ENCODE results near the gene HCAR3.

HCAR3 gene

DNA sequence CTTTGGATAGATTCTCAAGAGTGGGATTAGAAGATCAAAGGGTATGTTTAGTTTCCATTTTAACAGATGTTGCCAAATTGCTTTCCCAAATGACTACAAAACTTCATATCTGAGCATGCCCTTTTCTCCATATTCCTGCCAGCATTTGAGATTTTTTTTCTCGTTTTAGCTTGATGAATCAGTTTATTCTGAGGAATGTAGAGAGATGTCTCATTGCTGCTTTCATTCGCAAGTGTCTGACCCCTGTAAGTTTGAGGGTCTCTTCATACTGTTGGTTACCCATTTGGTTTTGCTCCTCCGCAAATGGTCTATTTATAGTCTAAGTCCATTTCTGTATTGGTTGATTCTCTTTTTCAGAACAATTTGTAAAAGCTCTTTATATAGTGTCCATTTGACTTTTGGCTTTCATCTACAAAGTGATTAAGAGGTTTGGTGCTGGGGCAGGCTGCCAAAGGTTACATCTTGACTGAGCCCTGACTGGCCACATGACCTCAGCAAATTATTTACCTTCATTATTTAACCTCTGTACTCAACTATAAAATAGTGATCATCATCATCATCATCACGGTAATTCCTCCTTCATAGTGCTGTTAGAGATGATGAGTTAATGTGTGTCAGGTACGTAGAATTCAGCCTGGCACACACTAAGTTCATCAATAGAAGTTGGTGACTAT is 47.1 kb downstream of the HCAR3 start:
- peak; percentile 86 for DNase-seq (ENCODE audit: low read depth)

- DNase-seq (ENCODE audit: low read depth), result no peak
These were observed 48.3 kb downstream of the HCAR3 start for GRCh38 chr12:122668268-122668667.

DNA sequence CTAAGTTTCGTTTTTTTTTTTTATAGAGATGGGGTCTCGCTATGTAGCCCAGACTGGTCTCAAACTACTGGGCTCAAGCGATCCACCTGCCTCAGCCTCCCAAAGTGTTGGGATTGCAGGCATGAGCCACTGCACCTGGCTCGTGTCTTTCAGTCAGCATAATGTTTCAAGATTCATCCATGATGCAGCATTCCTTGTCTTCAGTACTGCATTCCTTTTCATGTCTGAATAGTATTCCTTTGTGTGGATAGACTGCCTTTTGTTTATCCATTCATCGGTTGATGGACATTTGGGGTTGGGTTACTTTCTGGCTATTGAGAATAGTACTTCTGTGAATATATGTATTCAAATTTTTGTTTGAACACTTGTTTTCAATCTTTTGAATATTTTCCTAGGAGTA is 50.9 kb downstream of the HCAR3 start:
- no peak for DNase-seq (ENCODE audit: low read depth)

DNA sequence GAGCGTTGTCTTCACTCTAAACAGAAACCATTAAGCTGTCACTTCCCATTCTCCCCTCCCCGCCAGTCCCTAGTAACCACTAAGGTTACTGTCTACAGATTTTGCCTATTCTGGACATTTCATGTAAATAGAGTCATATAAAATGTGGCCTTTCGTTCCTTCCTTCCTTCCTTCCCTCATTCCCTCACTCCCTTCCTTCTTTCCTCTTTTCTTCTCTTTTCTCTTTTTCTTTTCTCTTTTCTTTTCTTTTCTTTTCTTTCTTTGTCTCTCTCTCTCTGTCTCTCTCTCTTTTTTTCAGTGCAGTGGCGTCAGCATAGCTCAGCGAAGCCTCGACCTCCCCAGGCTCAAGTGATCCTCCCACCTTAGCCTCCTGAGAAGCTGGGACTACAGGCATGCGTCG is 51.3 kb downstream of the HCAR3 start:
- no peak for DNase-seq (ENCODE audit: low read depth)

Data from HS-5 (cell line).